GM18909 (cell line): ENCODE data around the gene DFFA.
"Not testable (repeated sequence)": the region's sequence is repeated elsewhere in the genome, so short reads cannot be mapped to it uniquely, and the experiment has no call there.

Experiments used
- ATAC-seq: cut with Tn5 transposase; IDR thresholded peaks from one replicate; pipeline ENCODE4 v1.9.1; 2021; ENCODE audit warnings: mild to moderate bottlenecking; ENCODE audit not compliant: unreplicated experiment, poor library complexity

The DFFA gene

GRCh38 chr1:10431070-10431730, 41.1 kb downstream of the DFFA start:
- no peak for ATAC-seq

GRCh38 chr1:10430216-10431069, 41.9 kb downstream of the DFFA start, which contains the start of gene CENPS:
TSS of gene CENPS (plus strand) at chr1:10430433. CDS start at chr1:10430518, 85 bp downstream.
- ATAC-seq: peak; percentile 82

GRCh38 chr1:10429868-10430215, 42.5 kb downstream of the DFFA start:
- ATAC-seq: peak; percentile 21

GRCh38 chr1:10428984-10429383, 43.3 kb downstream of the DFFA start:
- ATAC-seq: no peak

- not testable (repeated sequence) for ATAC-seq
Observed at GRCh38 chr1:10426535-10426848, 45.8 kb downstream of the DFFA start.

- not testable (repeated sequence) for ATAC-seq
Observed at GRCh38 chr1:10425826-10426534, 46.3 kb downstream of the DFFA start.

GRCh38 chr1:10424651-10425050, 47.7 kb downstream of the DFFA start:
- ATAC-seq: no peak

- ATAC-seq: no peak
Observed at GRCh38 chr1:10424034-10424433, 48.3 kb downstream of the DFFA start.

- no peak for ATAC-seq
Observed at GRCh38 chr1:10421637-10422036, 50.7 kb downstream of the DFFA start.

- ATAC-seq: no peak
Observed at GRCh38 chr1:10419351-10419750, 53.0 kb downstream of the DFFA start.

GRCh38 chr1:10418741-10419140, 53.6 kb downstream of the DFFA start:
- ATAC-seq: not testable (repeated sequence)

- ATAC-seq: not testable (repeated sequence)
Observed at GRCh38 chr1:10415967-10416366, 56.4 kb downstream of the DFFA start.

GRCh38 chr1:10415211-10415930, 57.0 kb downstream of the DFFA start:
- no peak for ATAC-seq

- no peak for ATAC-seq
Observed at GRCh38 chr1:10407201-10407600, 65.1 kb downstream of the DFFA start.
